GM12891 (cell line): ENCODE data around the gene ZNF500.

Source experiments
- PAX5 ChIP-seq: IDR thresholded peaks from 2 replicates; pipeline ENCODE4 v1.6.1; 2011; ENCODE audit warnings: low read length, moderate library complexity, mild to moderate bottlenecking; ENCODE audit not compliant: insufficient read depth, severe bottlenecking
- POLR2A ChIP-seq: IDR thresholded peaks from 2 replicates; pipeline ENCODE4 v1.6.1; 2011; ENCODE audit warnings: low read depth, low read length, control low read depth
- POLR2AphosphoS5 ChIP-seq: IDR thresholded peaks from 2 replicates; pipeline ENCODE4 v1.6.1; 2011; ENCODE audit warnings: low read depth, low read length, control low read depth

GRCh38 chr16:4790261-4790660 lies 23.3 kb upstream of the ZNF500 start:
- no peak for TF ChIP-seq POLR2A
- no peak for TF ChIP-seq POLR2AphosphoS5
- TF ChIP-seq PAX5: no peak
